ENCODE results near the gene IL1RAPL2.
"Not testable (repeated sequence)": the region's sequence is repeated elsewhere in the genome, so short reads cannot be mapped to it uniquely, and the experiment has no call there.

IL1RAPL2 gene

DNA sequence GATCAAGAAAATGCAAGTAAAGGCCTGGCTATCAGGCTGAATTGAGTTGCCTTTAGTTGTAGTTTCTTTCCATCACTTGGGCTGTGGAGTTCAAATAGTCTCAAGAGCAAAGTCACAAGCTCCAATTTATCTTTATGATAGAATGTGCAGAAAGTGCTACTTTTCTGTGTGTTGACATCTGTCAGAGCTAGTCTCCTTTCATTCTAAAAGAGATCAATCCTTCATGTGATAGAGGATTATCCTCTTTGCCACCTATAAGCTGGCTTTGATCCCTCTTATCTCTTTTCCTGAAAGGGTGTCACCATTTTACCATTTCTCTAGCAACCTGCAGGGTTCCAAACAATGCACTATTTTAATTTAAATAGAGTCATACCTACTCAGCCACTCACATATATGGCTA is 429.5 kb downstream of the IL1RAPL2 start:
- DNase-seq (ENCODE audit: low spot score), result no peak
- H3K4me3 ChIP-seq, result no peak overlapping the region
- no peak overlapping the region for H3K27ac ChIP-seq
- TF ChIP-seq CTCF (IDR thresholded peaks at IDR 0.05), result no peak

GRCh38 chrX:105006103-105006502 is 440.1 kb downstream of the IL1RAPL2 start:
- Histone ChIP-seq H3K4me3 (no peak overlapping the region), H3K27ac (no peak overlapping the region)
- DNase-seq (ENCODE audit: low spot score), result no peak
- no peak for TF ChIP-seq CTCF (IDR thresholded peaks at IDR 0.05)

- DNase-seq (ENCODE audit: low spot score), result no peak
- no peak overlapping the region for H3K27ac ChIP-seq
- no peak for TF ChIP-seq CTCF (IDR thresholded peaks at IDR 0.05)
- H3K4me3 ChIP-seq, result no peak overlapping the region
Measured at GRCh38 chrX:105006996-105007395, 441.0 kb downstream of the IL1RAPL2 start.

- no peak overlapping the region for H3K27ac ChIP-seq
- no peak for DNase-seq (ENCODE audit: low spot score)
- no peak overlapping the region for H3K4me3 ChIP-seq
- TF ChIP-seq CTCF (IDR thresholded peaks at IDR 0.05), result no peak
Measured at GRCh38 chrX:105013719-105014118, 447.7 kb downstream of the IL1RAPL2 start.

GRCh38 chrX:105017641-105018040 is 451.6 kb downstream of the IL1RAPL2 start:
- DNase-seq (ENCODE audit: low spot score), result no peak

GRCh38 chrX:105018865-105019264 is 452.9 kb downstream of the IL1RAPL2 start:
- H3K27ac ChIP-seq, result no peak overlapping the region
- H3K4me3 ChIP-seq, result no peak overlapping the region
- no peak for TF ChIP-seq CTCF (IDR thresholded peaks at IDR 0.05)
- no peak for DNase-seq (ENCODE audit: low spot score)

More at GRCh38 chrX:105017641-105018040, 451.6 kb downstream of the IL1RAPL2 start:
- no peak overlapping the region for H3K27ac ChIP-seq
- no peak for TF ChIP-seq CTCF (IDR thresholded peaks at IDR 0.05)
- no peak overlapping the region for H3K4me3 ChIP-seq

GRCh38 chrX:105028962-105029361 is 463.0 kb downstream of the IL1RAPL2 start:
- H3K4me3 ChIP-seq; DNase-seq (ENCODE audit: low spot score); H3K27ac ChIP-seq: not testable (repeated sequence)

Measured in coronary artery (tissue), 2 donors.